ENCODE results near the gene ZNF644. TPM values are rescaled to one million over a fixed set of nuclear protein-coding genes. Genes with fewer than 3 reads are reported as not detected.
"Not testable (repeated sequence)": the region's sequence is repeated elsewhere in the genome, so short reads cannot be mapped to it uniquely, and the experiment has no call there.

Gene ZNF644
- total RNA-seq, 1 donor from 2014 or later: 76.5 TPM

GRCh38 chr1:90891756-90892155 is 130.1 kb downstream of the ZNF644 start:
- not testable (repeated sequence) for H3K27me3 Mint-ChIP-seq (ENCODE audit: low read depth, unreplicated experiment); DNase-seq (ENCODE audit: low read depth); H3K4me1 Mint-ChIP-seq (ENCODE audit: low read depth, unreplicated experiment); H3K9me3 Mint-ChIP-seq (ENCODE audit: unreplicated experiment); H3K9me3 ChIP-seq (ENCODE audit: insufficient read depth, low read depth, low read length); H3K27ac Mint-ChIP-seq (ENCODE audit: unreplicated experiment); H3K27me3 ChIP-seq (ENCODE audit: insufficient read depth, low read length); H3K4me2 ChIP-seq (ENCODE audit: low read length); H3K27ac ChIP-seq (ENCODE audit: low read depth, low read length); H3K4me1 ChIP-seq (ENCODE audit: insufficient read depth, low read length); H3K79me2 ChIP-seq (ENCODE audit: insufficient read depth, low read length); H3K36me3 ChIP-seq (ENCODE audit: insufficient read depth, low read length); H3K4me3 Mint-ChIP-seq (ENCODE audit: unreplicated experiment); H3K9ac ChIP-seq (ENCODE audit: low read length); H4K20me1 ChIP-seq (ENCODE audit: insufficient read depth, low read length); H3K36me3 Mint-ChIP-seq (ENCODE audit: low read depth, unreplicated experiment); H2AFZ ChIP-seq (ENCODE audit: low read depth, low read length); H3K4me3 ChIP-seq (ENCODE audit: insufficient read depth, low read depth, low read length); FAIRE-seq

GRCh38 chr1:90882221-90882620 is 139.6 kb downstream of the ZNF644 start:
- no peak overlapping the region for H3K4me3 ChIP-seq (ENCODE audit: insufficient read depth, low read depth, low read length)
- H3K27me3 ChIP-seq (ENCODE audit: insufficient read depth, low read length): no peaks in the 10 kb centered on the region
- no peak overlapping the region for H3K4me2 ChIP-seq (ENCODE audit: low read length)
- peaks cover 24% of the 10 kb centered on the region for H3K9me3 Mint-ChIP-seq (ENCODE audit: unreplicated experiment)
- no peaks in the 10 kb centered on the region for H3K36me3 Mint-ChIP-seq (ENCODE audit: low read depth, unreplicated experiment)
- no peak overlapping the region for H3K27ac Mint-ChIP-seq (ENCODE audit: unreplicated experiment)
- H3K4me1 Mint-ChIP-seq (ENCODE audit: low read depth, unreplicated experiment): no peaks in the 10 kb centered on the region
- H3K36me3 ChIP-seq (ENCODE audit: insufficient read depth, low read length): no peaks in the 10 kb centered on the region
- DNase-seq (ENCODE audit: low read depth) (no peak), FAIRE-seq (no peak)
- H3K27me3 Mint-ChIP-seq (ENCODE audit: low read depth, unreplicated experiment): no peaks in the 10 kb centered on the region
- no peak overlapping the region for H3K9ac ChIP-seq (ENCODE audit: low read length)
- no peaks in the 10 kb centered on the region for H4K20me1 ChIP-seq (ENCODE audit: insufficient read depth, low read length)
- no peak overlapping the region for H3K4me3 Mint-ChIP-seq (ENCODE audit: unreplicated experiment)
- H2AFZ ChIP-seq (ENCODE audit: low read depth, low read length): no peak overlapping the region
- no peak overlapping the region for H3K27ac ChIP-seq (ENCODE audit: low read depth, low read length)
- H3K4me1 ChIP-seq (ENCODE audit: insufficient read depth, low read length): no peaks in the 10 kb centered on the region
- peaks cover 8% of the 10 kb centered on the region for H3K9me3 ChIP-seq (ENCODE audit: insufficient read depth, low read depth, low read length)
- no peaks in the 10 kb centered on the region for H3K79me2 ChIP-seq (ENCODE audit: insufficient read depth, low read length)
- TF ChIP-seq CTCF (IDR thresholded peaks at IDR 0.05; ENCODE audit: insufficient read depth, low read depth, low read length): no peak
- TF ChIP-seq EZH2 (IDR thresholded peaks at IDR 0.05; ENCODE audit: insufficient read depth, low read length): no peak

- H3K27me3 Mint-ChIP-seq (ENCODE audit: low read depth, unreplicated experiment): no peaks in the 10 kb centered on the region
- TF ChIP-seq CTCF (IDR thresholded peaks at IDR 0.05; ENCODE audit: insufficient read depth, low read depth, low read length) (no peak), EZH2 (IDR thresholded peaks at IDR 0.05; ENCODE audit: insufficient read depth, low read length) (no peak)
- no peak for DNase-seq (ENCODE audit: low read depth)
These were observed 140.8 kb downstream of the ZNF644 start for GRCh38 chr1:90881034-90881433.

More at GRCh38 chr1:90881034-90881433, 140.8 kb downstream of the ZNF644 start:
- no peaks in the 10 kb centered on the region for H3K27me3 ChIP-seq (ENCODE audit: insufficient read depth, low read length)
- no peak overlapping the region for H3K9ac ChIP-seq (ENCODE audit: low read length)
- no peak overlapping the region for H3K27ac ChIP-seq (ENCODE audit: low read depth, low read length)
- H3K79me2 ChIP-seq (ENCODE audit: insufficient read depth, low read length): no peaks in the 10 kb centered on the region
- H3K27ac Mint-ChIP-seq (ENCODE audit: unreplicated experiment): no peak overlapping the region
- no peaks in the 10 kb centered on the region for H4K20me1 ChIP-seq (ENCODE audit: insufficient read depth, low read length)
- H3K4me3 ChIP-seq (ENCODE audit: insufficient read depth, low read depth, low read length): no peak overlapping the region
- H3K9me3 Mint-ChIP-seq (ENCODE audit: unreplicated experiment): peaks cover 24% of the 10 kb centered on the region
- no peaks in the 10 kb centered on the region for H3K36me3 ChIP-seq (ENCODE audit: insufficient read depth, low read length)
- H3K36me3 Mint-ChIP-seq (ENCODE audit: low read depth, unreplicated experiment): no peaks in the 10 kb centered on the region
- H3K4me1 Mint-ChIP-seq (ENCODE audit: low read depth, unreplicated experiment): no peaks in the 10 kb centered on the region
- H2AFZ ChIP-seq (ENCODE audit: low read depth, low read length): no peak overlapping the region
- H3K4me2 ChIP-seq (ENCODE audit: low read length): no peak overlapping the region
- H3K9me3 ChIP-seq (ENCODE audit: insufficient read depth, low read depth, low read length): peaks cover 8% of the 10 kb centered on the region
- H3K4me3 Mint-ChIP-seq (ENCODE audit: unreplicated experiment): no peak overlapping the region
- H3K4me1 ChIP-seq (ENCODE audit: insufficient read depth, low read length): no peaks in the 10 kb centered on the region
- no peak for FAIRE-seq
